GOT3 (cell line): Measurements from ENCODE around the gene ADGRL1.
"Not testable (repeated sequence)": the region's sequence is repeated elsewhere in the genome, so short reads cannot be mapped to it uniquely, and the experiment has no call there.

Experiments used
- DNase-seq: peaks from one replicate; lab custom pipeline; 2025; ENCODE audit warnings: mixed read lengths; lab: John Stamatoyannopoulos, UW

The ADGRL1 gene

GRCh38 chr19:14218620-14219330, 12.8 kb upstream of the ADGRL1 start:
- no peak for DNase-seq

- DNase-seq = not testable (repeated sequence)
Observed at GRCh38 chr19:14217886-14218285, 11.9 kb upstream of the ADGRL1 start.

- DNase-seq = no peak
Observed at GRCh38 chr19:14214580-14214979, 8.6 kb upstream of the ADGRL1 start.

- not testable (repeated sequence) for DNase-seq
Observed at GRCh38 chr19:14210182-14210581, 4.2 kb upstream of the ADGRL1 start.

- not testable (repeated sequence) for DNase-seq
Observed at GRCh38 chr19:14209401-14209800, 3.4 kb upstream of the ADGRL1 start.

GRCh38 chr19:14208496-14208895, 2.5 kb upstream of the ADGRL1 start:
- not testable (repeated sequence) for DNase-seq

- not testable (repeated sequence) for DNase-seq
Observed at GRCh38 chr19:14207796-14208195, 1.8 kb upstream of the ADGRL1 start.

- peak; percentile 75 for DNase-seq
Observed at GRCh38 chr19:14206737-14207726, 1.1 kb upstream of the ADGRL1 start.

GRCh38 chr19:14206308-14206707, 339 bp upstream of the ADGRL1 start:
- DNase-seq = not testable (repeated sequence)

GRCh38 chr19:14204676-14205451, 1.1 kb downstream of the ADGRL1 start:
- not testable (repeated sequence) for DNase-seq

GRCh38 chr19:14204219-14204618, 1.8 kb downstream of the ADGRL1 start:
- DNase-seq = not testable (repeated sequence)

GRCh38 chr19:14203788-14204187, 2.2 kb downstream of the ADGRL1 start:
- DNase-seq = not testable (repeated sequence)

- no peak for DNase-seq
Observed at GRCh38 chr19:14203177-14203576, 2.8 kb downstream of the ADGRL1 start.

- not testable (repeated sequence) for DNase-seq
Observed at GRCh38 chr19:14201481-14201880, 4.5 kb downstream of the ADGRL1 start.

GRCh38 chr19:14200147-14200841, 5.7 kb downstream of the ADGRL1 start:
- DNase-seq = not testable (repeated sequence)

GRCh38 chr19:14198384-14199376, 7.3 kb downstream of the ADGRL1 start:
- DNase-seq = no peak

- no peak for DNase-seq
Observed at GRCh38 chr19:14197882-14198281, 8.1 kb downstream of the ADGRL1 start.

- not testable (repeated sequence) for DNase-seq
Observed at GRCh38 chr19:14197288-14197687, 8.7 kb downstream of the ADGRL1 start.

- DNase-seq = not testable (repeated sequence)
Observed at GRCh38 chr19:14196105-14196504, 9.9 kb downstream of the ADGRL1 start.

- DNase-seq = not testable (repeated sequence)
Observed at GRCh38 chr19:14195216-14195615, 10.8 kb downstream of the ADGRL1 start.
